OCI-LY7 (cell line): Measurements from ENCODE around the gene SYCP3. TPM values are rescaled to one million over a fixed set of nuclear protein-coding genes. Genes with fewer than 3 reads are reported as not detected.

Source experiments
- BruUV-seq: library from RNA; stranded (reverse); fragments of 400-500 nt; replicated peaks from 2 replicates; lab custom pipeline; 2021; lab: Mats Ljungman, UMichigan
- CTCF ChIA-PET: fragments of 300-600 bp; sonication (Branson Sonifier 250); formaldehyde crosslinking; loops from one replicate; lab custom pipeline; 2022; ENCODE audit warnings: antibody characterized with exemption; ENCODE audit not compliant: unreplicated experiment; lab: Charles Lee
- POLR2A ChIA-PET: fragments of 300-600 bp; sonication (Branson Sonifier 250); formaldehyde crosslinking; loops from one replicate; lab custom pipeline; 2022; ENCODE audit warnings: antibody characterized with exemption; lab: Charles Lee
- DNase-seq: peaks from one replicate; pipeline ENCODE4 v3.0.0-alpha.2; 2015; ENCODE audit warnings: low spot score
- H2AFZ ChIP-seq: fragments of 200-600 bp; sonication (generic), shearing (Covaris generic); 2 replicates; pipeline ENCODE4 v1.6.1; 2014; ENCODE audit warnings: mild to moderate bottlenecking, antibody characterized with exemption, low read length, moderate library complexity
- H3K27ac ChIP-seq: fragments of 200-600 bp; sonication (generic); 2 replicates; pipeline ENCODE4 v1.5.1; 2014; ENCODE audit warnings: mixed run types, low read depth, mild to moderate bottlenecking, moderate library complexity, low read length, inconsistent platforms; ENCODE audit not compliant: poor library complexity, severe bottlenecking
- H3K36me3 ChIP-seq: fragments of 200-600 bp; sonication (generic); 2 replicates; pipeline ENCODE4 v1.6.1; 2014; ENCODE audit warnings: mild to moderate bottlenecking, antibody characterized with exemption, low read length, moderate library complexity, mixed read lengths; ENCODE audit not compliant: insufficient read depth
- H3K4me1 ChIP-seq: fragments of 200-600 bp; sonication (generic); 2 replicates; pipeline ENCODE4 v1.5.1; 2014; ENCODE audit warnings: mild to moderate bottlenecking, low read length; ENCODE audit not compliant: insufficient read depth, poor library complexity, severe bottlenecking
- H3K4me2 ChIP-seq: fragments of 200-600 bp; sonication (generic); 2 replicates; pipeline ENCODE4 v1.6.1; 2014; ENCODE audit warnings: mild to moderate bottlenecking, low read length
- H3K4me3 ChIP-seq: fragments of 200-600 bp; sonication (generic); 2 replicates; pipeline ENCODE4 v1.5.1; 2014; ENCODE audit warnings: mild to moderate bottlenecking, low read depth, low read length; ENCODE audit not compliant: poor library complexity, severe bottlenecking
- H3K79me2 ChIP-seq: fragments of 200-600 bp; sonication (generic); 2 replicates; pipeline ENCODE4 v1.6.1; 2016; ENCODE audit warnings: low read depth, mild to moderate bottlenecking, low read length, moderate library complexity, mixed read lengths; ENCODE audit not compliant: insufficient read depth
- H3K9me2 ChIP-seq: fragments of 200-600 bp; sonication (generic); 2 replicates; pipeline ENCODE4 v1.6.1; 2016; ENCODE audit warnings: mild to moderate bottlenecking, low read length, mixed read lengths; ENCODE audit not compliant: insufficient read depth
- H3K9me3 ChIP-seq: fragments of 200-600 bp; sonication (generic); 2 replicates; pipeline ENCODE4 v1.6.1; 2014; ENCODE audit warnings: mild to moderate bottlenecking, mixed run types, low read length, mixed read lengths
- H4K20me1 ChIP-seq: fragments of 200-600 bp; sonication (generic); 2 replicates; pipeline ENCODE4 v1.6.1; 2014; ENCODE audit warnings: mild to moderate bottlenecking, antibody characterized with exemption, low read length, moderate library complexity, mixed read lengths; ENCODE audit not compliant: insufficient read depth
- CTCF ChIP-seq: fragments of 200-600 bp; sonication (generic); conservative IDR thresholded peaks from 2 replicates; pipeline ENCODE4 v1.5.1; 2014; ENCODE audit warnings: mild to moderate bottlenecking, antibody characterized with exemption, low read length, moderate library complexity, mixed read lengths
- EZH2phosphoT487 ChIP-seq: fragments of 200-600 bp; sonication (generic); IDR thresholded peaks from 2 replicates; pipeline ENCODE4 v1.6.1; 2018; ENCODE audit warnings: low read depth, borderline replicate concordance, mild to moderate bottlenecking, mixed run types, antibody characterized with exemption, low read length, moderate library complexity, mixed read lengths
- intact Hi-C: fragments of 100-400 bp; cut with micrococcal nuclease; formaldehyde crosslinking; loops from one replicate; pipeline ENCODE4 v1.10.0; 2022; ENCODE audit not compliant: unreplicated experiment
- total RNA-seq, 2 experiments: library from RNA; depleted of rRNA in 1 of 2; stranded (reverse); fragments of >200 nt in 1 of 2; shearing (Covaris generic) in 1 of 2; gene quantifications; 2 replicates each; pipeline ENCODE4 v1.2.3, GENCODE V29; 2014 to 2022

SYCP3 gene
- total RNA-seq, 2 experiments from 2014 or later, result 0.13 to 0.36 TPM

GRCh38 chr12:101691503-101692096 lies 47.7 kb downstream of the SYCP3 start:
- Histone ChIP-seq H3K36me3 (no peaks in the 10 kb centered on the region; the same call in 1 of the 2 replicates), H3K4me3 (no peak overlapping the region), H3K4me2 (peak overlapping the region; percentile 47), H4K20me1 (no peaks in the 10 kb centered on the region), H3K9me3 (peaks cover 6% of the 10 kb centered on the region; the same call in 1 of the 2 replicates), H3K79me2 (no peaks in the 10 kb centered on the region), H3K4me1 (peaks cover 27% of the 10 kb centered on the region), H3K27ac (no peak overlapping the region), H3K9me2 (no peaks in the 10 kb centered on the region), H2AFZ (peak overlapping the region; percentile 41; the same call in 1 of the 2 replicates)
- DNase-seq, result no peak
- CTCF ChIA-PET, result no interaction called here
- intact Hi-C loops, result no loop called here
- TF ChIP-seq EZH2phosphoT487 (no peak), CTCF (no peak)
- BruUV-seq, result no TSS peak
- POLR2A ChIA-PET, result no interaction called here

GRCh38 chr12:101690544-101691098 lies 48.6 kb downstream of the SYCP3 start:
- Histone ChIP-seq H3K4me1 (peaks cover 19% of the 10 kb centered on the region), H3K79me2 (no peaks in the 10 kb centered on the region), H2AFZ (peak overlapping the region; percentile 41; the same call in 1 of the 2 replicates), H3K4me3 (no peak overlapping the region), H3K27ac (no peak overlapping the region), H3K9me2 (no peaks in the 10 kb centered on the region), H4K20me1 (no peaks in the 10 kb centered on the region), H3K4me2 (peak overlapping the region; percentile 47), H3K36me3 (no peaks in the 10 kb centered on the region; the same call in 1 of the 2 replicates), H3K9me3 (peaks cover 6% of the 10 kb centered on the region; the same call in 1 of the 2 replicates)
- DNase-seq, result no peak
- intact Hi-C loops, result no loop called here
- BruUV-seq, result no TSS peak
- no peak for TF ChIP-seq CTCF
- ChIA-PET CTCF (no interaction called here), POLR2A (interaction anchor here (0.5 to 1.4 kb wide), 2 partner anchors 75 to 193 kb away, joined by 3 read pairs; no protein-coding TSS in a partner anchor)

GRCh38 chr12:101686176-101686575 lies 53.1 kb downstream of the SYCP3 start:
- Histone ChIP-seq H3K9me2 (no peaks in the 10 kb centered on the region), H3K4me2 (no peak overlapping the region), H4K20me1 (no peaks in the 10 kb centered on the region), H3K36me3 (no peaks in the 10 kb centered on the region), H3K27ac (no peak overlapping the region), H3K4me1 (peaks cover 11% of the 10 kb centered on the region), H3K9me3 (no peaks in the 10 kb centered on the region), H3K4me3 (no peak overlapping the region), H3K79me2 (no peaks in the 10 kb centered on the region), H2AFZ (no peak overlapping the region)
- intact Hi-C loops, result no loop called here
- no TSS peak for BruUV-seq
- no peak for TF ChIP-seq CTCF
- TF ChIP-seq EZH2phosphoT487, result no peak
- ChIA-PET POLR2A (interaction anchor here (1.1 kb wide), 1 partner anchor 9 kb away, joined by 4 read pairs; no protein-coding TSS in a partner anchor), CTCF (no interaction called here)
- DNase-seq, result no peak
